Measurements from ENCODE around the gene HTR2A.

DNA sequence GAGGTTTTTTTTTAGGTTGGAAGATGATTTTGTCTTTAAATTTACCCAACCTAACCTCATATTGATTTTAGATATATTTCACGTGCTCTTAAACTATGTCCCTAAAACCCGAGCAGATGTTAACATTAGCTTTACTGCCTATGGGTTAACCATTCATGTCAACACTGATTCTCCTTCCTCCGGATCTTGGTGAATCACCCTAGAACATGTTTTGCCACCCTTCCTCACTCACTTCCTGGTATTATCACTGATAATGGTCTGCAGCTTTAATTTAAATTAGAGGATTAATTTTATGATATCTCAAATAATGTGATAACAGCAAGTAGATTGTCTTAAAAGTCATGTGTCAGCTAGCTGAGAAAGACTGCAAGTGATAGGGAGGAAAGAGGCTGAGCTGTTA is 31.9 kb downstream of the HTR2A start:
- no peak for TF ChIP-seq CTCF (IDR thresholded peaks at IDR 0.05; ENCODE audit: extremely low read depth in 1 of 2, insufficient read depth in 1 of 2, low read depth in 1 of 2, low read length in 2 of 2)
- TF ChIP-seq POLR2A (IDR thresholded peaks at IDR 0.05; ENCODE audit: low read depth, low read length) = no peak
- TF ChIP-seq JUN (IDR thresholded peaks at IDR 0.05; ENCODE audit: borderline replicate concordance, insufficient read depth, insufficient read length, low read depth) = no peak
- no peak for TF ChIP-seq EZH2 (IDR thresholded peaks at IDR 0.05; ENCODE audit: borderline replicate concordance, low read depth, low read length, severe bottlenecking)
- no peak for TF ChIP-seq POLR2AphosphoS5 (IDR thresholded peaks at IDR 0.05; ENCODE audit: insufficient read depth, low read depth, low read length)
